H1 (cell line): ENCODE data around the gene SIK2. TPM values are rescaled to one million over a fixed set of nuclear protein-coding genes. Genes with fewer than 3 reads are reported as not detected.
A peak's percentile ranks its signal among the peaks of the same experiment; 100 is the strongest.

Experiments used
- CTCF ChIA-PET: fragments of 300-600 bp; sonication (Branson Sonifier 250); formaldehyde crosslinking; loops from one replicate; lab custom pipeline; 2021; ENCODE audit not compliant: partially characterized antibody; lab: Charles Lee
- POLR2A ChIA-PET: fragments of 300-600 bp; sonication (Branson Sonifier 250); formaldehyde crosslinking; loops from one replicate; lab custom pipeline; 2021; ENCODE audit warnings: inconsistent platforms; ENCODE audit not compliant: partially characterized antibody; lab: Charles Lee
- DNase-seq, 2 experiments: peaks; one replicate each; pipeline versions ENCODE4 v3.0.0 to v3.0.0-alpha.2; 2010 to 2022; ENCODE audit warnings: low spot score in 2 of 2, low read depth in 1 of 2, mixed read lengths in 1 of 2
- FAIRE-seq: peaks from 2 replicates; lab custom pipeline; 2011; peaks lifted over from hg19 to GRCh38; lab: Jason Lieb, UNC
- H2AFZ ChIP-seq: 2 replicates; pipeline ENCODE4 v1.8.1; 2012; ENCODE audit warnings: low read length, inconsistent platforms
- H2AK5ac ChIP-seq: 2 replicates; pipeline ENCODE4 v1.6.1; 2013; ENCODE audit warnings: low read depth, low read length
- H2BK120ac ChIP-seq: replicated peaks from 2 replicates; pipeline ENCODE3; 2013; ENCODE audit warnings: low read depth, low read length, inconsistent platforms
- H2BK12ac ChIP-seq: 2 replicates; pipeline ENCODE4 v1.6.1; 2013; ENCODE audit warnings: low read depth, low read length
- H2BK15ac ChIP-seq: 2 replicates; pipeline ENCODE4 v1.6.1; 2013; ENCODE audit warnings: low read length
- H2BK20ac ChIP-seq: 2 replicates; pipeline ENCODE4 v1.6.1; 2013; ENCODE audit warnings: low read length
- H2BK5ac ChIP-seq: 2 replicates; pipeline ENCODE4 v1.6.1; 2013; ENCODE audit warnings: low read depth, low read length
- H3K14ac ChIP-seq: 2 replicates; pipeline ENCODE4 v1.6.1; 2013; ENCODE audit warnings: inconsistent platforms; ENCODE audit not compliant: insufficient read length
- H3K18ac ChIP-seq: 2 replicates; pipeline ENCODE4 v1.6.1; 2013; ENCODE audit warnings: low read length; ENCODE audit errors: extremely low read depth
- H3K23ac ChIP-seq: 2 replicates; pipeline ENCODE4 v1.6.1; 2013; ENCODE audit warnings: inconsistent platforms; ENCODE audit not compliant: insufficient read length
- H3K23me2 ChIP-seq: 2 replicates; pipeline ENCODE4 v1.6.1; 2013; ENCODE audit warnings: low read depth, low read length
- H3K27ac ChIP-seq: 2 replicates; pipeline ENCODE4 v1.6.1; 2011; ENCODE audit warnings: low read depth, low read length, inconsistent platforms
- H3K27me3 ChIP-seq, 4 experiments: replicated peaks in 1 of 4; 1 replicate in 1 of 4; 2 replicates in 3 of 4; pipeline versions ENCODE4 v1.6.1 to v1.8.1; 2011 to 2013; ENCODE audit warnings: low read length in 3 of 4, mild to moderate bottlenecking in 3 of 4, inconsistent platforms in 2 of 4, mixed read lengths in 2 of 4, moderate library complexity in 1 of 4; ENCODE audit not compliant: control insufficient read depth in 3 of 4, insufficient read depth in 3 of 4; ENCODE audit errors: extremely low read depth in 1 of 4
- H3K36me3 ChIP-seq, 4 experiments: 2 replicates each; pipeline versions ENCODE4 v1.6.1 to v1.8.1; 2011 to 2013; ENCODE audit warnings: mild to moderate bottlenecking in 4 of 4, low read length in 3 of 4, moderate library complexity in 2 of 4, control low read depth in 1 of 4, inconsistent platforms in 1 of 4; ENCODE audit not compliant: insufficient read depth in 4 of 4, control insufficient read depth in 2 of 4
- H3K4ac ChIP-seq: replicated peaks from 2 replicates; pipeline ENCODE3; 2013; ENCODE audit warnings: low read length, low read depth, mixed read lengths, inconsistent platforms; ENCODE audit not compliant: insufficient read length
- H3K4me1 ChIP-seq, 4 experiments: replicated peaks in 1 of 4; 1 replicate in 1 of 4; 2 replicates in 3 of 4; pipeline versions ENCODE4 v1.6.1 to v1.8.1; 2011 to 2013; ENCODE audit warnings: low read length in 3 of 4, inconsistent platforms in 2 of 4, mixed read lengths in 1 of 4; ENCODE audit not compliant: insufficient read depth in 4 of 4, control insufficient read depth in 3 of 4
- H3K4me2 ChIP-seq, 2 experiments: 2 replicates each; pipeline versions ENCODE4 v1.6.1 to v1.8.1; 2011 to 2013; ENCODE audit warnings: low read depth in 2 of 2, low read length in 2 of 2, control low read depth in 1 of 2, inconsistent platforms in 1 of 2, mild to moderate bottlenecking in 1 of 2; ENCODE audit not compliant: insufficient read depth in 1 of 2
- H3K4me3 ChIP-seq, 4 experiments: fragments of 200-600, 300-600 bp in 1 of 4; sonication (generic), shearing (Covaris generic), sonication (Bioruptor Twin) in 1 of 4; 2 replicates each; pipeline versions ENCODE4 v1.5.1 to v1.8.1; 2011 to 2016; ENCODE audit warnings: low read length in 4 of 4, low read depth in 3 of 4, control low read depth in 2 of 4, inconsistent platforms in 2 of 4, mild to moderate bottlenecking in 2 of 4, mixed read lengths in 1 of 4, moderate library complexity in 1 of 4; ENCODE audit not compliant: insufficient read depth in 2 of 4; ENCODE audit errors: extremely low read depth in 1 of 4
- H3K56ac ChIP-seq: replicated peaks from 2 replicates; pipeline ENCODE3; 2013; ENCODE audit warnings: low read depth, mild to moderate bottlenecking, mixed read lengths, low read length, inconsistent platforms; ENCODE audit not compliant: insufficient read length
- H3K79me1 ChIP-seq: 2 replicates; pipeline ENCODE4 v1.6.1; 2013; ENCODE audit warnings: low read depth, low read length, control low read depth
- H3K79me2 ChIP-seq, 2 experiments: 2 replicates each; pipeline versions ENCODE4 v1.6.1 to v1.8.1; 2012 to 2013; ENCODE audit warnings: low read length in 2 of 2, mild to moderate bottlenecking in 2 of 2, inconsistent platforms in 1 of 2; ENCODE audit not compliant: insufficient read depth in 2 of 2, control insufficient read depth in 1 of 2
- H3K9ac ChIP-seq, 4 experiments: replicated peaks in 1 of 4; 1 replicate in 1 of 4; 2 replicates in 3 of 4; pipeline versions ENCODE4 v1.6.1 to v1.8.1; 2011 to 2013; ENCODE audit warnings: low read depth in 3 of 4, low read length in 3 of 4, control low read depth in 2 of 4, mild to moderate bottlenecking in 2 of 4, moderate library complexity in 2 of 4, inconsistent platforms in 1 of 4; ENCODE audit errors: extremely low read depth in 1 of 4
- H3K9me3 ChIP-seq, 2 experiments: 2 replicates each; pipeline versions ENCODE4 v1.6.1 to v1.8.1; 2012 to 2013; ENCODE audit warnings: mild to moderate bottlenecking in 2 of 2, moderate library complexity in 2 of 2, control low read depth in 1 of 2, inconsistent platforms in 1 of 2, low read depth in 1 of 2, low read length in 1 of 2, mixed read lengths in 1 of 2; ENCODE audit not compliant: insufficient read depth in 2 of 2
- H4K20me1 ChIP-seq, 2 experiments: replicated peaks in 1 of 2; 2 replicates each; pipeline versions ENCODE3 to v1.8.1; 2011 to 2013; ENCODE audit warnings: inconsistent platforms in 2 of 2, low read length in 2 of 2, mild to moderate bottlenecking in 1 of 2; ENCODE audit not compliant: insufficient read depth in 2 of 2, control insufficient read depth in 1 of 2
- H4K5ac ChIP-seq: 2 replicates; pipeline ENCODE4 v1.6.1; 2013; ENCODE audit warnings: low read length, low read depth, mixed read lengths, inconsistent platforms; ENCODE audit not compliant: insufficient read length
- H4K8ac ChIP-seq: 2 replicates; pipeline ENCODE4 v1.8.0; 2013; ENCODE audit warnings: mild to moderate bottlenecking, moderate library complexity, low read length, inconsistent platforms; ENCODE audit not compliant: insufficient read depth; ENCODE audit errors: extremely low read depth
- H4K91ac ChIP-seq: replicated peaks from 2 replicates; pipeline ENCODE3; 2013; ENCODE audit warnings: low read length, mixed read lengths, inconsistent platforms; ENCODE audit not compliant: insufficient read length
- MAFK ChIP-seq: IDR thresholded peaks from 2 replicates; pipeline ENCODE4 v1.6.1; 2012; ENCODE audit warnings: low read depth, mild to moderate bottlenecking, improper control_type of control experiment, low read length
- POLR2AphosphoS5 ChIP-seq: IDR thresholded peaks from 2 replicates; pipeline ENCODE4 v1.6.1; 2011; ENCODE audit warnings: low read depth, low read length
- WGBS, 2 experiments: shearing (Covaris generic) in 1 of 2; methylation state at CpG; one replicate each; pipeline versions ENCODE4 v1.1.6 to v1.1.7; 2013 to 2015; ENCODE audit warnings: low lambda C conversion rate in 2 of 2, mixed read lengths in 2 of 2, inconsistent platforms in 1 of 2, low coverage in 1 of 2, missing lambda C conversion rate in 1 of 2; ENCODE audit not compliant: insufficient replicate concordance in 2 of 2, insufficient coverage in 1 of 2, insufficient read length in 1 of 2; ENCODE audit errors: extremely low coverage in 1 of 2, missing lambda C conversion rate in 1 of 2; 5-methylcytosine and 5-hydroxymethylcytosine counted together
- polyA plus RNA-seq, 7 experiments: library from polyadenylated mRNA; depleted of rRNA in 3 of 7; stranded (reverse) in 5 of 7; unstranded in 2 of 7; fragments of >200 nt in 5 of 7; fragments of 200-250 nt in 2 of 7; gene quantifications; 1 replicate in 5 of 7; 2 replicates in 1 of 7; 4 replicates in 1 of 7; pipeline versions ENCODE4 v1.2.1 to v1.2.3, GENCODE V29; 2011 to 2013; ENCODE audit warnings: missing spikeins in 2 of 7, mixed read lengths in 2 of 7
- total RNA-seq: library from RNA; stranded (reverse); fragmentation: NEBNext Ultra II Directional; extraction: Animal tissue kit (Norgen Biotek cat#: 25700); gene quantifications from 2 replicates; pipeline ENCODE4 v1.2.1, GENCODE V29; 2021

Gene SIK2
- total and polyA plus RNA-seq, 2 of the 8 experiments (the other 6 are each of a cell fraction or from before 2014, with no cell fraction given) = 8.8 to 11.2 TPM

GRCh38 chr11:111730871-111731591, 128.8 kb downstream of the SIK2 start:
- Histone ChIP-seq H3K27ac (no peak overlapping the region), H3K18ac (no peak overlapping the region), H4K91ac (no peak overlapping the region), H3K4me3 (no peak overlapping the region), H3K79me1 (no peaks in the 10 kb centered on the region), H2BK120ac (no peak overlapping the region), H4K8ac (no peak overlapping the region), H2AK5ac (no peak overlapping the region), H2BK12ac (no peak overlapping the region), H3K9ac (no peak overlapping the region), H3K79me2 (no peaks in the 10 kb centered on the region), H2BK15ac (no peak overlapping the region), H3K36me3 (no peaks in the 10 kb centered on the region; a peak in 1 of 8 replicates), H3K4ac (no peak overlapping the region), H4K5ac (no peak overlapping the region), H2BK20ac (no peak overlapping the region), H2BK5ac (no peak overlapping the region), H3K27me3 (no peaks in the 10 kb centered on the region), H3K23me2 (no peaks in the 10 kb centered on the region), H3K9me3 (no peaks in the 10 kb centered on the region), H3K4me2 (no peak overlapping the region), H3K14ac (no peak overlapping the region), H3K4me1 (peaks cover 0 to 12% (median 2%) of the 10 kb centered on the region in 4 experiments; a peak in 5 of 7 replicates), H2AFZ (no peak overlapping the region), H3K56ac (no peak overlapping the region), H3K23ac (no peak overlapping the region), H4K20me1 (peaks cover 1 to 2% of the 10 kb centered on the region in 2 experiments)
- FAIRE-seq (no peak), DNase-seq (no peak)
- CTCF ChIA-PET = interaction anchor here (1.0 to 3.3 kb wide), 6 partner anchors 9 to 126 kb away, joined by 3 to 20 read pairs (median 4); partner anchors contain the start of gene PPP2R1B
- POLR2A ChIA-PET = no interaction called here
- TF ChIP-seq POLR2AphosphoS5 = peak; percentile 32; the same call in 1 of the 2 replicates
- TF ChIP-seq MAFK = no peak
- 93% methylated on average over 22 of the region's 22 CpGs; no CpG with 5 or more reads in 1 of the 2 experiments for WGBS, 2 experiments
